Measurements from ENCODE around the gene POLR1E.

DNA sequence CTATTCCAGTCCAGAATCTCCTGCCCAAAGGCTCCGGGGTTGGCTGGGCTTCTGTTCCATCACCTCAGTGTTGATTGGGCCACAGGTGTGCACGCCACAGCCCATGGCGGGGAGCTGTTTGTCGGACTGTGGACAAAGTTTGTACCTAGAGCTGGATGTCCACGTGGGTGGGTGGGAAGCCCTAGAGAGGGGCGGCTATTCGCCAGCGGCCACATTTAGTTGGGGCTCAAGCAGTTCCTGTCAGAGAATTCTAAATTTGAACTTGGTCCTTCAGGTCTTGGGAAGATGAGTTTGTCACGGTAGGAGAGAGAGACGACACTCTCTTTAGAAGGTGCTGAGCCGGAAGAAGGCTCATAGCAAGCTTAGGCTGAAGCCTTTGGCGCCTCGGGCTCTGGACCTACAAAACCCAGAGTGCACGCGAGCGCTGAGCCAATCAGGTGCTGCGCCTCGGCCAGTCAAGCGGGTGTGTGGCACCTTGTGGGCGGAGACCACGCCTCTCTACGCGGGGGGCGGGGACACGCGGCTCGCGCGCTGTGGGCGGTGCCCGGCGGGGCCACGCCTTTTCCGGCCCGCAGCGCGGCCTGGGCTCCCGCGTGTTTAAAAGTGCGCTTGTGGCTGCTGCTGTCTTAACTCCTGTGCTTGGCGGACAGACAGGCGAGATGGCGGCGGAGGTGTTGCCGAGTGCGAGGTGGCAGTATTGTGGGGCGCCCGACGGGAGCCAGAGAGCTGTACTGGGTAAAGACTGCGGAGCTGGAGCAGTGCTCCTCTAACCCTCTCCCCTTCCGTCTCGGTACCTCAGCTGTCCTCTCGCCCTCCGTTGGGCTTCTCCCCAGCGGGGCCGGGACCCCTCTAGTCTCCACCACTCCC lies at the start of gene POLR1E:
- no peak for TF ChIP-seq CTCF (IDR thresholded peaks at IDR 0.05)
- TF ChIP-seq POLR2A (IDR thresholded peaks at IDR 0.05) = peak; percentile 76
- no peak for TF ChIP-seq EP300 (IDR thresholded peaks at IDR 0.05; ENCODE audit: low read depth)
